ENCODE results near the gene TTLL8.

- TF ChIP-seq CTCF (IDR thresholded peaks at IDR 0.05) (no peak), POLR2A (IDR thresholded peaks at IDR 0.05) (no peak)
Measured at GRCh38 chr22:50011447-50012210, 46.5 kb downstream of the TTLL8 start.
